GM19023 (cell line): ENCODE data around the gene CLEC7A.

Experiments used
- ATAC-seq: cut with Tn5 transposase; IDR thresholded peaks from one replicate; pipeline ENCODE4 v1.9.1; 2021; ENCODE audit warnings: mild to moderate bottlenecking, moderate library complexity; ENCODE audit not compliant: unreplicated experiment

The CLEC7A gene

DNA sequence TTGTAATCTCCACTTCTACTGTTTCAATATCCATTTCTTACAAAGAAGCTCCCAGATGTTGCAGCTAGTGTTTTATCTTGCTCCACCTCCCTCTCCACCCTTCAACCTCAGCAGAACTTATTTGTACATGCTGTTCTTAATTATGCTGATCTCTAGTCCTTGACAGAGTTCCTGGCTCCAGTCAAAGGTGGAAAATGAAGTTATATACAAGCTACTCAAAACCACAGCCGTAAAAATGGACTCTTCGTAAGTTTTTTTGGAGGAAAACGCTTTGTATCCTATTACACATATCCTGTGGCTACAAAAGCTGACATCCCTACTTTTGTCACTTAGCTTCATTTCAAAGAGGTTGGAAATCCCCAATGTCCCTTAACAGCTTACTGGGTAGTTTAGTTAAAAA, 32.5 kb downstream of the CLEC7A start:
- no peak for ATAC-seq

DNA sequence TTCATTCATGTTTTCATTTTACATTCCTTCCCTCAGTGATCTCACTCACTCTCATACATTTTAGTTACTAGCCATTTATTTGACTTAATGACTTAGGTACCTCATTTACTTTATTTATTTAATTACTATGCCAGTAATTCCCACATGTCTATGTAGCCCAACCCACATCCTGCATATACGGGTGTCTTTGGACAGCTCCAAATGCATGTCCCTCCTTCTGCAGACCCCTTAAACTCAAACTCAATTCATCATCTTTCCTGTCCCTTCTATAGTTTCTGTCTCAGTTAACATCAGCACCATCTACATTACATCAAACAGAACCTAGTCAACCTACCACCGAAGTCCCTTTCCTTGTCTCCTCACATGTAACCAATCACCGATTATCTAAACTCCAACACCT, 34.0 kb downstream of the CLEC7A start:
- ATAC-seq = no peak

DNA sequence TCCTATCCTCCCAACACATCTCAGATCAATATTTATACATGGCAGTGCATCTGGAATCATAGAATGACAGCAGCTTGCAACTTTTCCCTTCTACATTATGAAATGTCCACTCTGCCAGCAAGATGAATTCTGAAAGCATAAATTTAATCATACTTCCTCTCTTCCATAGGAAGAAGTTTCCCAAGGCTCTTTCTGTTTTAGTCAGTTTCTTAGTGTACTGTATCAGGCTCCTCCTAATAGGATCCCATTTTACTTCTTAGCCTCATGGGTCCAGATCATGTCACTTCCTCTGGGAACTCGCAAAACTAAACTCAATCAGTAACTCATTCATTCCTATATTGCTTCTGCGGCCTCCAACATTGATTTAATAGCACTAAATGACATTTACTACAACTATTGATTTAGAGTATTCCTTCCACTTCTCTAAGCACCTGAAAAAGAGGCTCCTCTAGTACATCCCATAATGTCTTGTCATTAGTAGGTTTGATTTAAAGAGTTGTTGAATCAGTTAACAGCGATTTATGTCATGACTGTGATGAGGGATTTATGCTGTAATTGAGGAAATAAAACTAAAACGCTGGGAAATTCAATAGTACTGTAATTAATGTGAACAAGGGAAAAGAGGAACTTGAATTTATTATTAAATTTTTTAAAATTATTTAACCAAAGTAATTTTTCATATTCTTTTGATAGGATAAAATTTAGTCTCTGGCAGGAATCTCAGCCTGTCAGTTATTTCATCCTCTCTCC, 35.2 kb downstream of the CLEC7A start:
- no peak for ATAC-seq

DNA sequence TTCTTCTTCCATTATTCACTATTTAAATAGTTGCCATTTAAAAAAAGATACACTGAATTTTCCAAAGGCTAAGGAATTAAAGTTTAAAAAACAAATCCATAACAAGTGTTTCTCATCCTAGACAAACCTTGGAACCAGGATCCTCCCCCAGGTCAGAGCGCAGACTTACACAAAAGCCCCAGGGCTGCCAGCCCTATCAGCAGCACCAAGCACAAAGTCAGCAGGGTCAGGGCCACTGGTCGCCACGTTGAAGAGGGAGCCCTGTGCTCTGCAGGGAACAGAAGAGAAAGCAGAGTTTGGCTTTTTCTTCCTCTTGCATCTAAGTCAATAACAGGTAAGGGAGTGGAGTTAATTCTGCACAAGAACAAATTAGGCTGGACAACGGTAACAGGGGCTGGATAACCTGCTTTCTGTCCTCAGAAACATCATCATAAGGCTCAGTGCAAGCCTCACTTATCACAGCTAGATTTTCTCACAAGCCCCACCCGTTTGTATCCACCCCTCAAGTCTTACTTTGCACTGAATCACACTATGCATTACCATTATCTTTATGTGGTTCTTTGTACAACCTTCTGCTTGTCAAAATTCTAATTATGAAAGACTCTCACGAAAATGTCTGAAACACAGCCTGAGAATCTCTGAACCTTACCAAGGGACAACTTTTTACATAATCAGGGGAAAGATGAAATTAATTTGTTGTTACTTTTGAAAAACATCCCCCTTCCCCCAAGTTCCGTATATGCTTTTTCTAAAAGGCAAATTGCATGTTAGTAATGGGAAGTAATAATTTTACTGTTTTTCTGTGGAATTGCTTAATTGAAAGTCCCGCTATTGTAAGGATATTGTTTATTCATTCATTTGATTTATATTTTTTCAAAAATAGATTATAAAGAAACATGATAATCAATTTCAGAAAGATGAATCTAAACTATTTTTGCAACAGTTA, 40.8 kb downstream of the CLEC7A start:
- no peak for ATAC-seq

DNA sequence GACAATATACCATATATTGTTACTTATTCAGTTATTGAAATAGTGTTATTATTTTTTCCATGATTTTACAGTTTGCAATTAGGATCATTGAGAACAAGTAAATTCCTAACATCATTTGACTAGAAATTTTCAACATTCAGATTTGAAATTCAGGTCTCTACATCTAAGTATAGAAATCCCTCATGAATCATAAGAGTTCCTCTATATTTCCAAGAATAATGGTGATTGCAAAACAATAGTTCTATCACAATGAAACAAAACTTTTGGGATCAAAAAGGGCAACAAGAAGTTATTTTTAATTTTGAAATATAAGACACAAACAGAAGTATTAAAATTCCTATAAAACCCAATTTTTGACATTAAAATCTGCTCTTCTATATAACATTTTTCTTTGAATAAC, 42.0 kb downstream of the CLEC7A start:
- ATAC-seq = no peak

DNA sequence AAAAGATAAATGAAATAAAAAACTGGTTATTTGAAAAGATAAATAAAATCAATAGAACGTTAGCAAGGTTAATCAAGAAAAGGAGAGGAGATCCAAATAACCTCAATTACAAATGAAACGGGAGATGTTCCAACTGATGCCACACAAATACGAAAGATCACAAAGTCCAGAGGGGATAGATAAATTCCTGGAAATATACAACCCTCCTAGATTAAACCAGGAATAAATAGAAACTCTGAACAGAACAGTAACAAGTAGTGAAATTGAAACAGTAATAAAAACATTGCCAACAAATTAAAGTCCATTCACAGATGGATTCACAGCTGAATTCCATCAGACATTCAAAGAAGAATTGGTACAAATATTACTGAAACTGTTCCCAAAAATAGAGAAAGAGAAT, 43.6 kb downstream of the CLEC7A start:
- no peak for ATAC-seq

DNA sequence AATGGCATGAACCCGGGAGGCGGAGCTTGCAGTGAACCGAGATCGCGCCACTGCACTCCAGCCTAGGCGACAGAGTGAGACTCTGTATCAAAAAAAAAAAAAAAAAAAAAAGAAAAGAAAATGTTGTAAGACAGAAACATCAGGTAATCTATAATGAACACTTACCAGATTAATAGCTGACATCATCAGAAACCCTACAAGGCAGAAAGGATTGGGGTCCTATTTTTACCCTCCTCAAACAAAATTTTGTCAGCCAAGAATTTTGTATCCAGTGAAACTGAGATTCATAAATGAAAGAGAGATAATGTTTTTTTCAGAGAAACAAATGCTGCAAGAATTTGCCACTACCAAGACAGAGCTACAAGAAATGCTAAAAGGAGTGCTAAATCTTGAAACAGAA, 45.3 kb downstream of the CLEC7A start:
- no peak for ATAC-seq

DNA sequence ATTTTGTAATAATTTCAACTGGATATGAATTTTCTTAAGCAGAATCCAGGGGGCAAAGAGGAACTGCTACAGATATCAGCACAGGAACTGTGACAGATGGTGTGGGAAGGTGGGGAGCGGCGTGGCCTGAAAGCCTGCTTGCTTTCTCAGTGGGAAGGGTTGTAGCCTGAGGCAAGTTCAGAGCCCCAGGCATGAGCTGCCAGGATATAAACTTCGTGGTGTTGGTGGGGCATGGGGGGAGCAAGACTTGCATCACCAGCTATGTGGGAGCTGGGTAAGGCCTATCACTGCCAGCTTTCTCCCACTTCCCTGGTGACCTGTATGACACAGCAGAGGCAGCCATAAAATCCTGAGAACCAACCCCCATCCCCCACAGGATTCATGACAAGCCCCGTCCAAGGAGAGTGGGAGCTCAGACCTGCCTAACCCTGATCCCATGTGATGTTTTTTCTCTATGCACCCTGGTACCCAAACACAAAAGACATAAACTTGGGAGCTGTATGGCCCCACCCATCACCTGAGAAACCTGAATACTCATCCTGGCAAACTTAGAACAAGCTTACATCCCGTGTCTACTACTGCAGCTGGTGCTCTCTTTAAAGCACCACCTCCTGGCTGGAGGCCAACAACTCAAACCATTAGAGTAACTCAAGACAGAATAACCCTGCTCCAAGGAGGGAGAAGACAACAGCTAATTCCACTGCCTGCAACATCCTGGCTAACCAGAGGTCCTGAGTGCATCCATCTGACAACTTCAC, 47.7 kb downstream of the CLEC7A start:
- no peak for ATAC-seq

DNA sequence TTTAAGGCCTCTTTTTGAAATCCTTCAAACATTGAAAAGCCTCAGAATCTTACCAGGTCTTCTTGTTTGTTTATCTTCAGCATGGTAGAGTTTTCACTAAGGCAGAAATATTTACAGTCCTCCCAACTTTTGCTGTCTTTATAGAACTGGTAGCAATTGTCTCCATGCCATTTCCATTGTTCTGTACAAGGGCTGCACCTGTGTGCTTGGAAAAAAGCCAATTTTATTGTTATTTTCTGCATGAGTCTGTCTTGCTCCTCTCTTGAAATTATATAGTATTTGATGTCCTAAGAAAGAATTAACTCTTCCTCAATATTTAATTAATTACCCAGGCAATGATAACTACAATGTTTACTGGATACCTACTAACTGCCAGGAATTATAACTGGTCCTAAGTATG, 54.5 kb downstream of the CLEC7A start:
- ATAC-seq = no peak

DNA sequence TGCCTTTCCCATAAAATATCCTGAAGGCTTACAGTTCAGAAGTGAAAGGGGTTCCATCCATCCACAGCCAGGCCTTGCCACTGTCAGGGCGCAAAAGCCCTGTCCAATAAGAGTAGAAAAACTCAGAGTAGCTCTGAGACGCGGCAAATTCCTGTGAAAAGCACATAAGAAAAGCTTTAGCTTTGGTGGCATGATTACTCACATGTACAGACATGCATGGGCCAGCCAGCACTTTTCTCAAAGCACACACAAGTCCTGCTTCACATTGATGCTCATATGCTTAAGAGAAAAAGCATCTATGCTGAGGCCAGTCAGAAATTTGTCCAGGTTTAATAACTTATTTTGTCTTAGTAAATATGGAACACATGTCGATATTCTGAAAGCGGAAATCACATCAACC, 56.7 kb downstream of the CLEC7A start:
- no peak for ATAC-seq

DNA sequence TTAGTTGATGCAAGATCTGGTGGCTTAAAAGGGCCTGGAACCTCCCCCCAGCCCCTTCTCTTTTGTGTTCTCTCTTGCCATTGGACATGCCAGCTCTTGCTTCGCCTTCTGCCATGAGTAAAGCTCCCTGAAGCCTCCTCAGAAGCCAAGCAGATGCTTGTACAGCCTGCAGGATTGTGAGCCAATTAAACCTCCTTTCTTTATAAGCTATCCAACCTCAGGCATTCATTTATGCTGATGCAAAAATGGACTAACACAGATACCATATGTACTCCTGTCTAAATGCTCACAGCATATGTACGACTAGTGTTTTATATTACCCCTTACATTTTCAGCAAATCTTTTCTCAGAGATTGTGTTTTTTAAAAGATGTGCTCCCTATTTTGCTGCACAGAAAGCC, 57.9 kb downstream of the CLEC7A start:
- no peak for ATAC-seq

DNA sequence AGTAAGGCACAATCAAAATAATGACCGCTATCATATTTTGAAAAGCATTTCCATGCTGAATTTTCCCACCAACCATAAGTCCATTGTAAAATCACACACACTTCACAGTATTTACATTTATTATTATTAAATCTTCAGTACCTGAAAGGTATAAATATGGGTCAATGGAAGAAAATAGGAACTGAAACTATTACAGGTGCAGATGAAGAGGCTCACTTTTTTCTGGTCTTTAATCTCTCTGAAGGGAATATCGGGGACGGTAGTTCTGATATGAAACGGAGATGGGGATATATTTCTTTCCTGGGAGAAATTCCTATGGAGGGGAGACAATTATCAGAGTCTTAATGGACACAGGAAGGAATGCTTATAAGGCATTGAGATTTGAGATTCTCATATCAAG, 59.6 kb downstream of the CLEC7A start:
- ATAC-seq = no peak

DNA sequence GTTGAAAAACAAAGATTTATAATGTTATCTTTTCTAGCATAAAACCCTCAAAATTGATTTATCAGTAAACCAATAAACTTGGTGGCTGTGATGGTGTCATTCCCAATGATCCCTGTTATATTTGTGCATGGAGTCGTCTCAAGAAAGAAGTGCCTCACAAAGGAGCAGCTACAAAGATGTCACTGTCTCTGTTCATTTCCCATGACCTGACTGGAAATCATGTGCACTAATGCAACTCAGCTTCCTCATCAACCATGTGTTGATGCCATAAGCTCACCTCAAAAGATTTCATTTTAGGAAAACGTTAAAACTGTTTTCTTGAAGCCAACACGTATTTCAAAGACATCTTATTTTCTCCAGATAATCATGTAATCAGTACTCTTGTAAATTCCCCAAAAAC, 60.0 kb downstream of the CLEC7A start:
- no peak for ATAC-seq

DNA sequence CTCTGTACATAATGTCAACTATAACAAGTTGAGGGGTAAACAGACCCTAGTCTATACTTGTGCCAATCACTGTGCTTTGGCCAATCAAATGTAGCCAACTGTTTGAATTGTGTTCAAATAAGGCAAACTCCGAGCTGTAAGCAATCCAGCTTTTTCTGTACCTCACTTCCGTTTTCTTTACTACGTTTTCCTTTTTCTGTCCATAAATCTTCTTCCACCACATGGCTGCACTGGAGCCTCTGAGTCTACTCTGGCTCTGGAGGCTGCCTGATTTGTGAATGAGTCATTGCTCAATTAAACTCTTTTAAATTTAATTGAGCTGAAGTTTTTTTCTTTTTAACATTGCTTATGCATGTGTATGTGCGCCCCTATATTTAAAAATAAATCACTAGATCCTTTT, 60.9 kb downstream of the CLEC7A start:
- no peak for ATAC-seq

DNA sequence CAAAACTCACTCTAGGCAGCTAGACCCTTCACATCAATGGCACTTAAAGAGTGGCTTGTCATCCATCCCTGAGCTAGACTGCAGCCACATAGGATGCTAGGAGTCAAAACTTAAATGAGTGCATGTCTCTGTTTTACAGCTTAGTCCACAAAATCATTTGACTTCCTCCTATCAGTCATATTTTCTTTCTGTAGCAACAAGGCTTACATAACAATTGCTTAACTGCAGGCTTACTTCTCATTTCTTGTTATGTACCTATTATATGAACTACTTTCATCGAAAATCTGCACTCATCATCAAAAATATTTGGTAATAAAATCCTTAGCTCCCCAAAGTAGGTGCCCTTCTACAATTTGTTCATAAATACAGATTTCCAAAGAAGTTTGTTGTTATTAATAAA, 61.4 kb downstream of the CLEC7A start:
- ATAC-seq = no peak

DNA sequence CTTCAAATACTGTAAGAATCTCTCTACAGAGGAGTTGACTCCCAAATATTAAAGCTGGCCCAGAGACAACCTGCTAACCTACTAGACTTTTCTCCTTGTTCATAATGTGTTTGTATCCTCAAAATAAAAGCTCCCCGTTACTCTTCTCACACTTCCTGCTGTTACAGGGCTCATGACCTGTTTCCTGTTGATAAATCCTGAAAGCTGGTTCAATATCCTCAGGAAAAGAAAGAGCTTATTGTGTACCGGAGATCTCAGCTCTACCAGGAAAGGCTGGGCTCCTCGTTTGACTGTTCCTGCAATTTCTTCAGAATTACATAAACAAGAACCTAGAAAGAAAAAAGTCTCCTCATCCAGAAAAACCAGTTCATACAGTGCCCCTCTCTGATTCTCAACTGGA, 62.1 kb downstream of the CLEC7A start:
- no peak for ATAC-seq

DNA sequence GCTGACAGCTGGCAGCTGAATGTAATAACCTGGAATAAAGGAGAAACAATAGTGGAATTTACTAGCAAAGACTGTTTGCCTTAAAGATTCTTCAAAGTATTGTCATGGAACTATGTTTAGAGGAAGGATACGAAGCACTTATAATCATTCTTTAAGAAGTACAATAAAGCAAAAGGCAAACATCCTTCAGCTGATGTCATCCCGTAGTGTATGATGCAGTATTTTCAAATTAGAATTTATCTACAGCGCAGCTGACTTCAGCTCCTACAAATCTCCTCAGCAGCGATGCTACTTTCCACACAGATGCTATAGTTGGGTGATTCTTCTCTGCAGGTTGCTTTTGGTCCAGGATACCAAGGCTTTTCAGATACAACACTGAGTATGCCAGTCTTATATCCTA, 62.7 kb downstream of the CLEC7A start:
- ATAC-seq = no peak
